ENCODE data around the gene TTC36. TPM values are rescaled to one million over a fixed set of nuclear protein-coding genes. Genes with fewer than 3 reads are reported as not detected.

The TTC36 gene
- total and polyA plus RNA-seq, 2 of the 4 experiments (the other 2 are of a cell fraction), result not detected

DNA sequence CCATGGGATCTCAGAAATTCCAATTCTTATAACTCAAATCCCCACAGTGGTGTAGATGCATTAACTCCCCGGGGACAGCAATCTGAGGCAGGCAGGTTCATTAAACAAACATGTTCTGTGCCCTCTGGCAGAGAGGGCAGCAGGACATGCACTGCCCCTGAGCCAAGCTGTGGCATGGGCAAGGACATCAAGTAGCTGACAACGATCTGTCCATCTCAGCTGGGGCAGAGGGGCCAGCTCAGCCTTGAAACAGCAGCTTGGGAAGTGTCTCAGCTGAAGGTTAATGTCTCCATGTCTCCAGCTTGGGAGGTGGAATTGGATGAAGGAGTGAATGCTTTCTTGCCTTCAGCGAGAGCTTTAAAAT is 17.4 kb downstream of the TTC36 start:
- no TSS peak for BruUV-seq (replicated peaks)
- H3K4me2 ChIP-seq (ENCODE audit: low read depth, low read length), result no peak overlapping the region
- H3K9me1 ChIP-seq (ENCODE audit: insufficient read depth, low read length), result peaks cover 8% of the 10 kb centered on the region
- no peak overlapping the region for H3K18ac ChIP-seq (ENCODE audit: low read depth, low read length)
- H2BK20ac ChIP-seq (ENCODE audit: low read depth, low read length), result no peak overlapping the region
- no peaks in the 10 kb centered on the region for H3K79me1 ChIP-seq (ENCODE audit: low read depth in 1 of 2, low read length in 2 of 2)
- H4K5ac ChIP-seq (ENCODE audit: low read depth, low read length), result no peak overlapping the region
- no peak overlapping the region for H4K8ac ChIP-seq (ENCODE audit: low read depth in 2 of 2, low read length in 2 of 2)
- H3K4me1 ChIP-seq (ENCODE audit: control insufficient read depth, insufficient read depth, low read length), result no peaks in the 10 kb centered on the region
- H3K23ac ChIP-seq (ENCODE audit: low read depth, low read length), result no peak overlapping the region
- no peak overlapping the region for H2AFZ ChIP-seq (replicated peaks; ENCODE audit: low read length, poor library complexity)
- H3K4me3 ChIP-seq (ENCODE audit: insufficient read depth, low read depth, low read length), result no peak overlapping the region
- H3K14ac ChIP-seq (replicated peaks; ENCODE audit: low read depth, low read length), result no peak overlapping the region
- no peak overlapping the region for H2AK5ac ChIP-seq (ENCODE audit: low read depth, low read length)
- H2BK5ac ChIP-seq (ENCODE audit: low read depth, low read length, poor library complexity, severe bottlenecking), result no peak overlapping the region
- DNase-seq, result no peak
- no peak overlapping the region for H2AK9ac ChIP-seq (replicated peaks; ENCODE audit: low read depth, low read length, poor library complexity)
- no peak overlapping the region for H3K4ac ChIP-seq (ENCODE audit: low read depth, low read length)
- CTCF ChIA-PET, result interaction anchor here (0.5 kb wide), 1 partner anchor 25 kb away, joined by 3 read pairs; no protein-coding TSS in a partner anchor
- H4K20me1 ChIP-seq (ENCODE audit: insufficient read depth, low read length), result no peaks in the 10 kb centered on the region; the same call in 1 of the 2 replicates
- intact Hi-C loops (cut with micrococcal nuclease), result no loop called here
- no peak for ATAC-seq (ENCODE audit: low read depth)
- no peak overlapping the region; the same call in 1 of the 2 replicates for H3K9ac ChIP-seq (ENCODE audit: low read depth, low read length)
- no peak overlapping the region for H2BK15ac ChIP-seq (ENCODE audit: low read depth, low read length)
- no peak for TF ChIP-seq BHLHE40 (IDR thresholded peaks at IDR 0.05; ENCODE audit: low read depth, low read length)
- TF ChIP-seq MAFK (IDR thresholded peaks at IDR 0.05; ENCODE audit: low read depth, low read length), result no peak
- TF ChIP-seq POLR2A (IDR thresholded peaks at IDR 0.05; ENCODE audit: low read depth, low read length), result no peak
- TF ChIP-seq CTCF (conservative IDR thresholded peaks at IDR 0.05; ENCODE audit: low read depth, low read length), result no peak
- TF ChIP-seq NFE2L2 (IDR thresholded peaks at IDR 0.05; ENCODE audit: low read depth, low read length), result no peak
- no peak overlapping the region for H3K27ac ChIP-seq (ENCODE audit: insufficient read depth, low read length)
- H3K27me3 ChIP-seq (ENCODE audit: control insufficient read depth, insufficient read depth, low read length), result no peaks in the 10 kb centered on the region
- POLR2A ChIA-PET (ENCODE audit: unreplicated experiment), result no interaction called here
- whole genome bisulfite sequencing, 2 experiments (ENCODE audit: extremely low coverage in 2 of 2, insufficient read length in 1 of 2), result 60% methylated on average over 1 of the region's 3 CpGs; no CpG with 5 or more reads in 1 of the 2 experiments
- no peak overlapping the region for H4K91ac ChIP-seq (ENCODE audit: insufficient read depth, low read depth, low read length)
- H2BK120ac ChIP-seq (ENCODE audit: low read depth, low read length), result no peak overlapping the region
- H3K36me3 ChIP-seq (ENCODE audit: control insufficient read depth, insufficient read depth, low read length), result peaks cover 17% of the 10 kb centered on the region
- dilution Hi-C loops (cut with HindIII; ENCODE audit: low sequenced_read_pairs, unreplicated experiment), result no loop called here
- H3K56ac ChIP-seq (ENCODE audit: extremely low read depth, insufficient read depth, low read length), result no peak overlapping the region
- H3K9me3 ChIP-seq (ENCODE audit: control insufficient read depth, insufficient read depth, low read length), result no peaks in the 10 kb centered on the region
- in situ Hi-C loops (cut with MboI; ENCODE audit: low sequenced_read_pairs), result no loop called here

Measured in IMR-90 (cell line).